Ascending aorta (tissue), 2 donors: ENCODE data around the gene FLCN. TPM values are rescaled to one million over a fixed set of nuclear protein-coding genes. Genes with fewer than 3 reads are reported as not detected.

Source experiments
- DNase-seq, 2 donors: peaks; one replicate each; pipeline ENCODE4 v3.0.0-alpha.2; 2019; ENCODE audit warnings: low spot score in 2 of 2
- H3K27ac ChIP-seq, 2 donors: fragments of 200-600 bp; sonication (generic); one replicate each; pipeline ENCODE4 v1.5.1; 2016 to 2017; ENCODE audit warnings: mild to moderate bottlenecking in 1 of 2
- H3K27me3 ChIP-seq: fragments of 200-600 bp; sonication (generic); one replicate; pipeline ENCODE4 v1.5.1; 2017
- H3K36me3 ChIP-seq, 2 donors: fragments of 200-600 bp; sonication (generic); one replicate each; pipeline ENCODE4 v1.5.1; 2016
- H3K4me1 ChIP-seq, 2 donors: fragments of 200-600 bp; sonication (generic); one replicate each; pipeline ENCODE4 v1.5.1; 2016 to 2017; ENCODE audit warnings: mild to moderate bottlenecking in 1 of 2
- H3K4me3 ChIP-seq, 2 donors: fragments of 200-600 bp; sonication (generic); one replicate each; pipeline ENCODE4 v1.5.1; 2016 to 2017; ENCODE audit warnings: mild to moderate bottlenecking in 1 of 2
- H3K9me3 ChIP-seq, 2 donors: fragments of 200-600 bp; sonication (generic); one replicate each; pipeline ENCODE4 v1.5.1; 2016
- CTCF ChIP-seq, 3 experiments: fragments of 200-600 bp in 2 of 3; fragments of 450-650 bp in 1 of 3; sonication (generic) in 2 of 3; IDR thresholded peaks; one replicate each; pipeline ENCODE4 v1.5.1; 2016 to 2019; ENCODE audit warnings: antibody characterized with exemption in 3 of 3, mild to moderate bottlenecking in 1 of 3, moderate library complexity in 1 of 3
- intact Hi-C: fragments of 100-400 bp; cut with DNase I; formaldehyde crosslinking; loops from one replicate; pipeline ENCODE4 v1.15.1; 2023
- total RNA-seq: library from RNA; depleted of rRNA; stranded (reverse); fragments of >200 nt; gene quantifications from one replicate; pipeline ENCODE4 v1.1.0, GENCODE V29; 2016

FLCN gene
- total RNA-seq, 1 donor from 2014 or later = 48.6 TPM

- Histone ChIP-seq H3K36me3 (peaks cover 97% of the 10 kb centered on the region in 2 donors), H3K9me3 (no peaks in the 10 kb centered on the region), H3K4me1 (no peaks in the 10 kb centered on the region), H3K4me3 (no peak overlapping the region), H3K27me3 (no peaks in the 10 kb centered on the region), H3K27ac (no peak overlapping the region)
- no peak for DNase-seq
- intact Hi-C loops = no loop called here
- no peak for TF ChIP-seq CTCF (IDR thresholded peaks at IDR 0.05)
These were observed 13.2 kb downstream of the FLCN start for GRCh38 chr17:17223736-17224135.

- intact Hi-C loops = no loop called here
- H3K9me3 ChIP-seq = no peaks in the 10 kb centered on the region
- H3K4me1 ChIP-seq = no peaks in the 10 kb centered on the region
- H3K4me3 ChIP-seq = no peak overlapping the region
- peaks cover 95 to 97% of the 10 kb centered on the region in 2 donors for H3K36me3 ChIP-seq
- H3K27me3 ChIP-seq = no peaks in the 10 kb centered on the region
- H3K27ac ChIP-seq = no peak overlapping the region
- TF ChIP-seq CTCF (IDR thresholded peaks at IDR 0.05) = no peak
- DNase-seq = no peak
These were observed 15.6 kb downstream of the FLCN start for GRCh38 chr17:17221329-17221728.

- no peaks in the 10 kb centered on the region for H3K9me3 ChIP-seq
- intact Hi-C loops = no loop called here
- no peak for DNase-seq
These were observed 16.4 kb downstream of the FLCN start for GRCh38 chr17:17220529-17220928.

GRCh38 chr17:17217995-17218394 is 19.0 kb downstream of the FLCN start:
- Histone ChIP-seq H3K4me1 (no peaks in the 10 kb centered on the region), H3K27ac (no peak overlapping the region), H3K9me3 (no peaks in the 10 kb centered on the region), H3K36me3 (peaks cover 91 to 97% of the 10 kb centered on the region in 2 donors), H3K4me3 (no peak overlapping the region), H3K27me3 (no peaks in the 10 kb centered on the region)
- DNase-seq = no peak
- intact Hi-C loops = no loop called here
- no peak for TF ChIP-seq CTCF (IDR thresholded peaks at IDR 0.05)

More at GRCh38 chr17:17220529-17220928, 16.4 kb downstream of the FLCN start:
- no peaks in the 10 kb centered on the region for H3K27me3 ChIP-seq
- H3K27ac ChIP-seq = no peak overlapping the region
- no peaks in the 10 kb centered on the region for H3K4me1 ChIP-seq
- no peak overlapping the region for H3K4me3 ChIP-seq
- peaks cover 95 to 97% of the 10 kb centered on the region in 2 donors for H3K36me3 ChIP-seq
- no peak for TF ChIP-seq CTCF (IDR thresholded peaks at IDR 0.05)

GRCh38 chr17:17216776-17217175 is 20.2 kb downstream of the FLCN start:
- Histone ChIP-seq H3K9me3 (no peaks in the 10 kb centered on the region), H3K36me3 (peaks cover 85 to 90% of the 10 kb centered on the region in 2 donors)

More at GRCh38 chr17:17216776-17217175, 20.2 kb downstream of the FLCN start:
- no peaks in the 10 kb centered on the region for H3K4me1 ChIP-seq
- no peak overlapping the region for H3K4me3 ChIP-seq
- no peak for DNase-seq
- intact Hi-C loops = no loop called here
- TF ChIP-seq CTCF (IDR thresholded peaks at IDR 0.05) = peak in 1 of 3 experiments; percentile 9
- H3K27me3 ChIP-seq = no peaks in the 10 kb centered on the region
- H3K27ac ChIP-seq = no peak overlapping the region
